HepG2 (cell line): ENCODE data around the gene CCDC124. TPM values are rescaled to one million over a fixed set of nuclear protein-coding genes. Genes with fewer than 3 reads are reported as not detected.

Experiments
- ATAC-seq: fragments of 200-7000 bp; cut with Tn5 transposase; 3 replicates; pipeline ENCODE4 v1.9.1; 2020; ENCODE audit warnings: mild to moderate bottlenecking, moderate library complexity
- BruUV-seq: library from RNA; stranded (reverse); fragments of 400-500 nt; replicated peaks from 2 replicates; lab custom pipeline; 2021; lab: Mats Ljungman, UMichigan
- CTCF ChIA-PET: fragments of 300-600 bp; formaldehyde crosslinking; extraction: SDS; loops from one replicate; lab custom pipeline; 2021; ENCODE audit warnings: low total read pairs, inconsistent platforms, low intra/inter-chr PET ratio; lab: Yijun Ruan, JAX
- POLR2A ChIA-PET: fragments of 350-600 bp; sonication (Branson Sonifier 250); formaldehyde crosslinking; loops from one replicate; lab custom pipeline; 2020; ENCODE audit warnings: antibody characterized with exemption, inconsistent platforms; lab: Yijun Ruan, JAX
- DNase-seq: peaks from one replicate; pipeline ENCODE4 v3.0.0-alpha.2; 2015; ENCODE audit warnings: low spot score
- FAIRE-seq: peaks from 3 replicates; lab custom pipeline; 2011; peaks lifted over from hg19 to GRCh38; lab: Jason Lieb, UNC
- H2AFZ ChIP-seq: one replicate; pipeline ENCODE4 v1.6.1; 2011; ENCODE audit warnings: low read length, inconsistent platforms
- H3K27ac ChIP-seq: fragments of 300-600 bp; 3 replicates; pipeline ENCODE4 v1.8.0; 2011; ENCODE audit warnings: mixed run types, mild to moderate bottlenecking, mixed read lengths, low read length, inconsistent platforms; ENCODE audit not compliant: insufficient read depth; ENCODE audit errors: extremely low read length
- H3K27me3 ChIP-seq, 2 experiments: fragments of 200-600 bp in 1 of 2; 2 replicates in 1 of 2; 3 replicates in 1 of 2; pipeline versions ENCODE4 v1.6.0 to v1.8.0; 2011; ENCODE audit warnings: low read length in 2 of 2, mild to moderate bottlenecking in 2 of 2, moderate library complexity in 2 of 2, inconsistent platforms in 1 of 2; ENCODE audit not compliant: insufficient read depth in 2 of 2, control insufficient read depth in 1 of 2
- H3K36me3 ChIP-seq, 2 experiments: fragments of 200-600 bp in 1 of 2; replicated peaks in 1 of 2; 2 replicates in 1 of 2; 3 replicates in 1 of 2; pipeline versions ENCODE4 v1.5.1 to v1.8.0; 2011; ENCODE audit warnings: low read length in 2 of 2, inconsistent platforms in 1 of 2; ENCODE audit not compliant: insufficient read depth in 2 of 2, control insufficient read depth in 1 of 2
- H3K4me1 ChIP-seq: 2 replicates; pipeline ENCODE4 v1.5.1; 2012; ENCODE audit warnings: low read length, inconsistent platforms; ENCODE audit not compliant: insufficient read depth
- H3K4me2 ChIP-seq: 2 replicates; pipeline ENCODE4 v1.6.0; 2011; ENCODE audit warnings: low read depth, low read length, inconsistent platforms
- H3K4me3 ChIP-seq, 3 experiments: fragments of 200-600 bp in 1 of 3; sonication (generic), shearing (Covaris generic) in 1 of 3; replicated peaks in 1 of 3; 2 replicates each; pipeline ENCODE4 v1.5.1; 2011 to 2016; ENCODE audit warnings: low read length in 3 of 3, inconsistent platforms in 2 of 3, low read depth in 2 of 3, mild to moderate bottlenecking in 2 of 3, control low read depth in 1 of 3, mixed read lengths in 1 of 3; ENCODE audit not compliant: insufficient read depth in 1 of 3
- H3K79me2 ChIP-seq: one replicate; pipeline ENCODE4 v1.6.1; 2011; ENCODE audit warnings: low read length, inconsistent platforms; ENCODE audit not compliant: insufficient read depth
- H3K9ac ChIP-seq: 2 replicates; pipeline ENCODE4 v1.6.0; 2011; ENCODE audit warnings: mild to moderate bottlenecking, low read depth, low read length, inconsistent platforms; ENCODE audit not compliant: insufficient read depth
- H3K9me3 ChIP-seq: 2 replicates; pipeline ENCODE4 v1.5.1; 2012; ENCODE audit warnings: mild to moderate bottlenecking, low read length
- H4K20me1 ChIP-seq: 2 replicates; pipeline ENCODE4 v1.6.0; 2011; ENCODE audit warnings: inconsistent platforms, mild to moderate bottlenecking, low read length, moderate library complexity; ENCODE audit not compliant: insufficient read depth
- EZH2 ChIP-seq: conservative IDR thresholded peaks from 2 replicates; pipeline ENCODE4 v1.6.1; 2012; ENCODE audit warnings: mild to moderate bottlenecking, low read depth, low read length, moderate library complexity
- MXI1 ChIP-seq: IDR thresholded peaks from 3 replicates; pipeline ENCODE4 v1.6.1; 2012; ENCODE audit warnings: low read depth, low read length, inconsistent platforms, borderline replicate concordance
- ZFP41 ChIP-seq: sonication (generic); formaldehyde crosslinking; IDR thresholded peaks from 2 replicates; pipeline ENCODE4 v1.4.0; 2020; ENCODE audit warnings: mild to moderate bottlenecking, missing genetic modification reagents, borderline replicate concordance
- ZGPAT ChIP-seq: IDR thresholded peaks from 2 replicates; pipeline ENCODE4 v1.6.1; 2016; ENCODE audit warnings: mild to moderate bottlenecking
- ZKSCAN1 ChIP-seq: fragments of 150-350 bp; IDR thresholded peaks from 2 replicates; pipeline ENCODE4 v1.6.1; 2014; ENCODE audit warnings: low read length
- WGBS: methylation state at CpG from one replicate; pipeline ENCODE4 v1.1.6; 2017; ENCODE audit warnings: low lambda C conversion rate; 5-methylcytosine and 5-hydroxymethylcytosine counted together
- in situ Hi-C: cut with HindIII; loops from 2 replicates; pipeline ENCODE4 v1.10.0; 2017; ENCODE audit warnings: low pct_unique_long_range_greater_than_20kb; ENCODE audit not compliant: extremely low pct_ligation_motif_present
- intact Hi-C: fragments of 100-400 bp; cut with micrococcal nuclease; formaldehyde crosslinking; loops from one replicate; pipeline ENCODE4 v1.10.0; 2022; ENCODE audit not compliant: unreplicated experiment
- polyA plus RNA-seq, 8 experiments: library from polyadenylated mRNA; depleted of rRNA in 3 of 8; stranded (reverse) in 7 of 8; unstranded in 1 of 8; fragments of >200 nt; fragmentation: Illumina TruSeq in 4 of 8; extraction: Trizol in 4 of 8; gene quantifications; 2 replicates each; pipeline versions ENCODE4 v1.2.1 to v1.2.3, GENCODE V29; 2011 to 2016; ENCODE audit warnings: low read depth in 4 of 8, missing spikeins in 1 of 8, mixed read lengths in 1 of 8; ENCODE audit not compliant: insufficient read depth in 1 of 8
- total RNA-seq, 5 experiments: library from RNA; depleted of rRNA; stranded (reverse); fragments of >200 nt; fragmentation: Illumina TruSeq; extraction: Trizol; gene quantifications; 2 replicates each; pipeline ENCODE4 v1.2.3, GENCODE V29; 2016; ENCODE audit warnings: low read depth in 1 of 5

CCDC124 gene
- total and polyA plus RNA-seq, 2 of the 13 experiments (the other 11 are each of a cell fraction or from before 2014, with no cell fraction given): 14.9 to 20.3 TPM

- no peak for TF ChIP-seq ZGPAT (CRISPR knock-in tag)
These were observed 15.7 kb downstream of the CCDC124 start (continued) for GRCh38 chr19:17948514-17948900.

GRCh38 chr19:17948931-17949930 lies 16.4 kb downstream of the CCDC124 start:
- no peak overlapping the region for H2AFZ ChIP-seq
- 23% methylated on average over 33 of the region's 49 CpGs for WGBS
- no peak overlapping the region for H3K27ac ChIP-seq
- in situ Hi-C loops (loop anchor here (25.0 kb wide), 1 partner anchor 113 kb away; no protein-coding TSS in a partner anchor), intact Hi-C loops (no loop called here)
- no TSS peak for BruUV-seq
- no peaks in the 10 kb centered on the region for H3K36me3 ChIP-seq
- no peaks in the 10 kb centered on the region for H4K20me1 ChIP-seq
- H3K4me1 ChIP-seq: peaks cover 61% of the 10 kb centered on the region
- TF ChIP-seq ZFP41 (CRISPR knock-in tag) (no peak), EZH2 (peak; percentile 93), ZKSCAN1 (peak; percentile 81), MXI1 (no peak)
- ChIA-PET CTCF (no interaction called here), POLR2A (interaction anchor here (0.9 kb wide), 1 partner anchor 17 kb away, joined by 3 read pairs; the partner anchor contains the start of gene CCDC124)
- H3K9me3 ChIP-seq: no peaks in the 10 kb centered on the region
- ATAC-seq: no peak
- peak overlapping the region; percentile 55 for H3K4me2 ChIP-seq
- H3K79me2 ChIP-seq: no peaks in the 10 kb centered on the region
- no peak for FAIRE-seq
- H3K27me3 ChIP-seq: peaks cover 27 to 57% of the 10 kb centered on the region in 2 experiments
- H3K9ac ChIP-seq: no peak overlapping the region
- no peak for DNase-seq
- peak overlapping the region in 1 of 3 experiments; percentile 52; a peak in 1 of 6 replicates for H3K4me3 ChIP-seq
